ENCODE measurements around the gene DRD2.

DNA sequence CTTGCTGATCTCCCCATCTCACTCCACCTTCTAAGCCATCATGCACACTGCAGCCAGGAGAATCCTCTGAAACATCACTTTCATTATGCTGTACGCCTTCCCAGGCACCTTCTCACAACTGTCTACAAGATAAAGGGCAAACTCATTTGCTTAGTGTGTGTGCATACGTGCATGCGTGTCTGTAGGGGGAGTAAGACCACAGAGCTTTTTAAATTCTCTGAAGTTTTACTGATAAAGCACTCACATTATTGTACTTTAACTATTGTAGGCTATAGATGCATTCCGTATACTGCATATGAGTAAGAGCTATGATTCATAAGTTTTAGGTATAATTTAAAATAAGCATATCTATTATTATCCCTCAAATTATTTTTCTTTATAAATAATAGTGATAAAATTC lies 102.9 kb downstream of the DRD2 start:
- TF ChIP-seq, protein P1, sequence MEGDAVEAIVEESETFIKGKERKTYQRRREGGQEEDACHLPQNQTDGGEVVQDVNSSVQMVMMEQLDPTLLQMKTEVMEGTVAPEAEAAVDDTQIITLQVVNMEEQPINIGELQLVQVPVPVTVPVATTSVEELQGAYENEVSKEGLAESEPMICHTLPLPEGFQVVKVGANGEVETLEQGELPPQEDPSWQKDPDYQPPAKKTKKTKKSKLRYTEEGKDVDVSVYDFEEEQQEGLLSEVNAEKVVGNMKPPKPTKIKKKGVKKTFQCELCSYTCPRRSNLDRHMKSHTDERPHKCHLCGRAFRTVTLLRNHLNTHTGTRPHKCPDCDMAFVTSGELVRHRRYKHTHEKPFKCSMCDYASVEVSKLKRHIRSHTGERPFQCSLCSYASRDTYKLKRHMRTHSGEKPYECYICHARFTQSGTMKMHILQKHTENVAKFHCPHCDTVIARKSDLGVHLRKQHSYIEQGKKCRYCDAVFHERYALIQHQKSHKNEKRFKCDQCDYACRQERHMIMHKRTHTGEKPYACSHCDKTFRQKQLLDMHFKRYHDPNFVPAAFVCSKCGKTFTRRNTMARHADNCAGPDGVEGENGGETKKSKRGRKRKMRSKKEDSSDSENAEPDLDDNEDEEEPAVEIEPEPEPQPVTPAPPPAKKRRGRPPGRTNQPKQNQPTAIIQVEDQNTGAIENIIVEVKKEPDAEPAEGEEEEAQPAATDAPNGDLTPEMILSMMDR (IDR thresholded peaks at IDR 0.05): no peak
- TF ChIP-seq POLR2A (IDR thresholded peaks at IDR 0.05; ENCODE audit: low read depth) (no peak), POLR2AphosphoS5 (IDR thresholded peaks at IDR 0.05) (no peak), EP300 (IDR thresholded peaks at IDR 0.05) (no peak)

Data from esophagus muscularis mucosa (tissue), 4 donors.